ENCODE results near the gene PREPL.

Gene PREPL

GRCh38 chr2:44369392-44369791 lies 8.1 kb upstream of the PREPL start:
- no peak overlapping the region for H3K9ac ChIP-seq (ENCODE audit: low read length in 2 of 2)
- no peaks in the 10 kb centered on the region for H3K27me3 ChIP-seq (ENCODE audit: control insufficient read depth in 1 of 2, insufficient read depth in 2 of 2, low read length in 2 of 2)
- no peak overlapping the region for H3K4me3 ChIP-seq (ENCODE audit: low read length in 2 of 2)
- H3K36me3 ChIP-seq (ENCODE audit: control insufficient read depth in 2 of 2, insufficient read depth in 2 of 2, low read length in 2 of 2): no peaks in the 10 kb centered on the region
- no peaks in the 10 kb centered on the region for H3K4me1 ChIP-seq (ENCODE audit: control insufficient read depth, insufficient read depth, low read length)
- H3K9me3 ChIP-seq (ENCODE audit: control insufficient read depth in 2 of 2, low read length in 2 of 2): no peaks in the 10 kb centered on the region
- no peak overlapping the region for H3K27ac ChIP-seq (ENCODE audit: low read length)

GRCh38 chr2:44367591-44367990 lies 6.3 kb upstream of the PREPL start:
- Histone ChIP-seq H3K27ac (ENCODE audit: low read length) (no peak overlapping the region), H3K9ac (ENCODE audit: low read length in 2 of 2) (no peak overlapping the region), H3K9me3 (ENCODE audit: control insufficient read depth in 2 of 2, low read length in 2 of 2) (no peaks in the 10 kb centered on the region), H3K4me1 (ENCODE audit: control insufficient read depth, insufficient read depth, low read length) (no peaks in the 10 kb centered on the region), H3K27me3 (ENCODE audit: control insufficient read depth in 1 of 2, insufficient read depth in 2 of 2, low read length in 2 of 2) (no peaks in the 10 kb centered on the region), H3K4me3 (ENCODE audit: low read length in 2 of 2) (no peak overlapping the region), H3K36me3 (ENCODE audit: control insufficient read depth in 2 of 2, insufficient read depth in 2 of 2, low read length in 2 of 2) (no peaks in the 10 kb centered on the region)

GRCh38 chr2:44364604-44365003 lies 3.3 kb upstream of the PREPL start:
- Histone ChIP-seq H3K9ac (ENCODE audit: low read length in 2 of 2) (no peak overlapping the region), H3K27me3 (ENCODE audit: control insufficient read depth in 1 of 2, insufficient read depth in 2 of 2, low read length in 2 of 2) (no peaks in the 10 kb centered on the region), H3K4me3 (ENCODE audit: low read length in 2 of 2) (no peak overlapping the region), H3K9me3 (ENCODE audit: control insufficient read depth in 2 of 2, low read length in 2 of 2) (no peaks in the 10 kb centered on the region), H3K27ac (ENCODE audit: low read length) (no peak overlapping the region), H3K36me3 (ENCODE audit: control insufficient read depth in 2 of 2, insufficient read depth in 2 of 2, low read length in 2 of 2) (no peaks in the 10 kb centered on the region), H3K4me1 (ENCODE audit: control insufficient read depth, insufficient read depth, low read length) (no peaks in the 10 kb centered on the region)

- Histone ChIP-seq H3K36me3 (ENCODE audit: control insufficient read depth in 2 of 2, insufficient read depth in 2 of 2, low read length in 2 of 2) (no peaks in the 10 kb centered on the region), H3K4me1 (ENCODE audit: control insufficient read depth, insufficient read depth, low read length) (no peaks in the 10 kb centered on the region), H3K9ac (ENCODE audit: low read length in 2 of 2) (peak overlapping the region; percentile 86 to 99), H3K27me3 (ENCODE audit: control insufficient read depth in 1 of 2, insufficient read depth in 2 of 2, low read length in 2 of 2) (no peaks in the 10 kb centered on the region), H3K27ac (ENCODE audit: low read length) (peak overlapping the region; percentile 97), H3K4me3 (ENCODE audit: low read length in 2 of 2) (peak overlapping the region; percentile 89 to 94), H3K9me3 (ENCODE audit: control insufficient read depth in 2 of 2, low read length in 2 of 2) (no peaks in the 10 kb centered on the region)
These were observed 1.1 kb upstream of the PREPL start for GRCh38 chr2:44362207-44363015.

GRCh38 chr2:44360749-44361329 lies 455 bp downstream of the PREPL start:
- Histone ChIP-seq H3K9me3 (ENCODE audit: control insufficient read depth in 2 of 2, low read length in 2 of 2) (no peaks in the 10 kb centered on the region), H3K4me1 (ENCODE audit: control insufficient read depth, insufficient read depth, low read length) (no peaks in the 10 kb centered on the region), H3K36me3 (ENCODE audit: control insufficient read depth in 2 of 2, insufficient read depth in 2 of 2, low read length in 2 of 2) (no peaks in the 10 kb centered on the region), H3K27ac (ENCODE audit: low read length) (peak overlapping the region; percentile 97), H3K9ac (ENCODE audit: low read length in 2 of 2) (peak overlapping the region; percentile 86 to 99), H3K4me3 (ENCODE audit: low read length in 2 of 2) (peak overlapping the region; percentile 89 to 94), H3K27me3 (ENCODE audit: control insufficient read depth in 1 of 2, insufficient read depth in 2 of 2, low read length in 2 of 2) (no peaks in the 10 kb centered on the region)

GRCh38 chr2:44358503-44358902 lies 2.8 kb downstream of the PREPL start:
- Histone ChIP-seq H3K4me1 (ENCODE audit: control insufficient read depth, insufficient read depth, low read length) (no peaks in the 10 kb centered on the region), H3K9me3 (ENCODE audit: control insufficient read depth in 2 of 2, low read length in 2 of 2) (no peaks in the 10 kb centered on the region), H3K27me3 (ENCODE audit: control insufficient read depth in 1 of 2, insufficient read depth in 2 of 2, low read length in 2 of 2) (no peaks in the 10 kb centered on the region), H3K9ac (ENCODE audit: low read length in 2 of 2) (no peak overlapping the region), H3K4me3 (ENCODE audit: low read length in 2 of 2) (peak overlapping the region in 1 of 2 donors; percentile 17), H3K27ac (ENCODE audit: low read length) (no peak overlapping the region), H3K36me3 (ENCODE audit: control insufficient read depth in 2 of 2, insufficient read depth in 2 of 2, low read length in 2 of 2) (no peaks in the 10 kb centered on the region)

- H3K4me1 ChIP-seq (ENCODE audit: control insufficient read depth, insufficient read depth, low read length): no peaks in the 10 kb centered on the region
- H3K27me3 ChIP-seq (ENCODE audit: control insufficient read depth in 1 of 2, insufficient read depth in 2 of 2, low read length in 2 of 2): no peaks in the 10 kb centered on the region
- no peak overlapping the region for H3K4me3 ChIP-seq (ENCODE audit: low read length in 2 of 2)
- H3K27ac ChIP-seq (ENCODE audit: low read length): no peak overlapping the region
- no peak overlapping the region for H3K9ac ChIP-seq (ENCODE audit: low read length in 2 of 2)
- no peaks in the 10 kb centered on the region for H3K36me3 ChIP-seq (ENCODE audit: control insufficient read depth in 2 of 2, insufficient read depth in 2 of 2, low read length in 2 of 2)
- H3K9me3 ChIP-seq (ENCODE audit: control insufficient read depth in 2 of 2, low read length in 2 of 2): no peaks in the 10 kb centered on the region
These were observed 6.5 kb downstream of the PREPL start for GRCh38 chr2:44354761-44355160.

GRCh38 chr2:44352510-44352909 lies 8.8 kb downstream of the PREPL start:
- no peak overlapping the region for H3K27ac ChIP-seq (ENCODE audit: low read length)
- H3K4me1 ChIP-seq (ENCODE audit: control insufficient read depth, insufficient read depth, low read length): no peaks in the 10 kb centered on the region

GRCh38 chr2:44351676-44352075 lies 9.6 kb downstream of the PREPL start:
- no peak overlapping the region for H3K9ac ChIP-seq (ENCODE audit: low read length in 2 of 2)
- no peak overlapping the region for H3K4me3 ChIP-seq (ENCODE audit: low read length in 2 of 2)
- H3K27me3 ChIP-seq (ENCODE audit: control insufficient read depth in 1 of 2, insufficient read depth in 2 of 2, low read length in 2 of 2): no peaks in the 10 kb centered on the region
- H3K9me3 ChIP-seq (ENCODE audit: control insufficient read depth in 2 of 2, low read length in 2 of 2): no peaks in the 10 kb centered on the region
- no peaks in the 10 kb centered on the region for H3K36me3 ChIP-seq (ENCODE audit: control insufficient read depth in 2 of 2, insufficient read depth in 2 of 2, low read length in 2 of 2)
- H3K4me1 ChIP-seq (ENCODE audit: control insufficient read depth, insufficient read depth, low read length): no peaks in the 10 kb centered on the region
- no peak overlapping the region for H3K27ac ChIP-seq (ENCODE audit: low read length)

More at GRCh38 chr2:44352510-44352909, 8.8 kb downstream of the PREPL start:
- H3K36me3 ChIP-seq (ENCODE audit: control insufficient read depth in 2 of 2, insufficient read depth in 2 of 2, low read length in 2 of 2): no peaks in the 10 kb centered on the region
- no peak overlapping the region for H3K4me3 ChIP-seq (ENCODE audit: low read length in 2 of 2)
- no peaks in the 10 kb centered on the region for H3K27me3 ChIP-seq (ENCODE audit: control insufficient read depth in 1 of 2, insufficient read depth in 2 of 2, low read length in 2 of 2)
- H3K9me3 ChIP-seq (ENCODE audit: control insufficient read depth in 2 of 2, low read length in 2 of 2): no peaks in the 10 kb centered on the region
- no peak overlapping the region for H3K9ac ChIP-seq (ENCODE audit: low read length in 2 of 2)

GRCh38 chr2:44351088-44351487 lies 10.2 kb downstream of the PREPL start:
- Histone ChIP-seq H3K4me1 (ENCODE audit: control insufficient read depth, insufficient read depth, low read length) (no peaks in the 10 kb centered on the region), H3K27me3 (ENCODE audit: control insufficient read depth in 1 of 2, insufficient read depth in 2 of 2, low read length in 2 of 2) (no peaks in the 10 kb centered on the region), H3K9ac (ENCODE audit: low read length in 2 of 2) (no peak overlapping the region), H3K36me3 (ENCODE audit: control insufficient read depth in 2 of 2, insufficient read depth in 2 of 2, low read length in 2 of 2) (no peaks in the 10 kb centered on the region), H3K4me3 (ENCODE audit: low read length in 2 of 2) (no peak overlapping the region), H3K27ac (ENCODE audit: low read length) (no peak overlapping the region), H3K9me3 (ENCODE audit: control insufficient read depth in 2 of 2, low read length in 2 of 2) (no peaks in the 10 kb centered on the region)

- Histone ChIP-seq H3K4me1 (ENCODE audit: control insufficient read depth, insufficient read depth, low read length) (no peaks in the 10 kb centered on the region), H3K9ac (ENCODE audit: low read length in 2 of 2) (no peak overlapping the region), H3K27ac (ENCODE audit: low read length) (no peak overlapping the region), H3K9me3 (ENCODE audit: control insufficient read depth in 2 of 2, low read length in 2 of 2) (no peaks in the 10 kb centered on the region), H3K4me3 (ENCODE audit: low read length in 2 of 2) (no peak overlapping the region), H3K36me3 (ENCODE audit: control insufficient read depth in 2 of 2, insufficient read depth in 2 of 2, low read length in 2 of 2) (no peaks in the 10 kb centered on the region), H3K27me3 (ENCODE audit: control insufficient read depth in 1 of 2, insufficient read depth in 2 of 2, low read length in 2 of 2) (no peaks in the 10 kb centered on the region)
These were observed 11.8 kb downstream of the PREPL start for GRCh38 chr2:44349506-44349905.

Data from stomach smooth muscle (tissue), 2 donors.